Adipose tissue (tissue), 3 donors: ENCODE measurements around the gene TRIM40. TPM values are rescaled to one million over a fixed set of nuclear protein-coding genes. Genes with fewer than 3 reads are reported as not detected.

Source experiments
- H3K27ac ChIP-seq: one replicate; pipeline ENCODE4 v1.5.1; 2013; ENCODE audit warnings: low read depth, low read length
- WGBS, 3 donors: extraction: QIAGEN DNeasy Blood & Tissue Kit; methylation state at CpG; one replicate each; pipeline ENCODE4 v1.1.7; 2013; 5-methylcytosine and 5-hydroxymethylcytosine counted together
- polyA plus RNA-seq, 3 donors: library from polyadenylated mRNA; stranded (reverse); fragments of 200-250 nt; gene quantifications; one replicate each; pipeline ENCODE4 v1.2.3, GENCODE V29; 2013
- donor health status: healthy with polysubstance abuse.
- donor health status: Bipolar disorder and iron deficiency.
- donor health status: healthy.

The TRIM40 gene, protein sequence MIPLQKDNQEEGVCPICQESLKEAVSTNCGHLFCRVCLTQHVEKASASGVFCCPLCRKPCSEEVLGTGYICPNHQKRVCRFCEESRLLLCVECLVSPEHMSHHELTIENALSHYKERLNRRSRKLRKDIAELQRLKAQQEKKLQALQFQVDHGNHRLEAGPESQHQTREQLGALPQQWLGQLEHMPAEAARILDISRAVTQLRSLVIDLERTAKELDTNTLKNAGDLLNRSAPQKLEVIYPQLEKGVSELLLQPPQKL
- not detected for polyA plus RNA-seq

GRCh38 chr6:30135757-30136156 is at the start of gene TRIM40:
Gene TRIM40 (plus strand): TSS chr6:30136140. CDS start chr6:30137037, 897 bp downstream.
- H3K27ac ChIP-seq = no peak within 1 kb of the TSS
- 60 to 73% (median 67%) methylated on average over 4 of the region's 4 CpGs for WGBS, 3 donors

- no peak overlapping the region for H3K27ac ChIP-seq
- WGBS, 3 donors = 61 to 72% (median 70%) methylated on average over 5 of the region's 5 CpGs
These were observed 48.1 kb upstream of the TRIM40 start for GRCh38 chr6:30087876-30088275.

DNA sequence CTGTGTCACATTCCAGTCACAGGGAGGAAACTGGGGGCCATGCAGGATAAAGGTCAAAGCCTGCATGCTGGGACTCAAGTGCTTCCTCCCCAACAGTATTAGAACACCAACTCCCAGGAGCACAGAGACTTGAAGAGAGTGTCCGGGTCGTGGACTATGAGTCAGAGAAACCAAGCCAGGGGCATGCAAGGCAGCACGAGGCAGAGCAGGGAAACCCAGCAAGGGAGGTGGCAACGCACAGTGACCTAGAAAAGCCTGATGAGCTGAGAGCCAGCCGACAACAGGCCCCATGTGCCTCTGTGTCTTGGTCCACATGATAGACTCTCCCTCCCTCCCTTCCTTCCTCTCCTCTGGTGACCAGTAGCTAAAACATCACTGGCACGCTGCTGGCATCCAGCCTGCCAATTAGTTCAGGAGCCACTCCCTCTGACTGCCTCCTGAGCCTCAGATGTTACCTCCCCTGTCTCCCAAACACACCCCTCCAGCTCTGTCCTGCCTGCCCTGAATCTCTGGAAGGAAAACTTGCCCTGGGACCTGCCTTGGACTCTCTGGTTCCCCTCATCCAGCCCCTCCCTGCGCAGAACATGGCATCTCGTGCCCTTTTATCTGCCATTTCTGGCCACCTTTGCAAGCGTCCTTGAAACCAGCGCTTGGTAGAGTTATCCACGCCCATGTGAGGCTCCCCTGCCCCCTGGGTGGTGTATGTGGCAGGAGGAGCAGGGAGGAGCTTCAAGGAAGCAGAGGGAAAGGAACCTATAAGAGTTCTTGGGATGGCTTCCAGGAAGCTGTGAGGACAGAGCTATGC is 44.2 kb upstream of the TRIM40 start:
- H3K27ac ChIP-seq = no peak overlapping the region
- WGBS, 3 donors = 40 to 45% (median 45%) methylated on average over 11 of the region's 11 CpGs

DNA sequence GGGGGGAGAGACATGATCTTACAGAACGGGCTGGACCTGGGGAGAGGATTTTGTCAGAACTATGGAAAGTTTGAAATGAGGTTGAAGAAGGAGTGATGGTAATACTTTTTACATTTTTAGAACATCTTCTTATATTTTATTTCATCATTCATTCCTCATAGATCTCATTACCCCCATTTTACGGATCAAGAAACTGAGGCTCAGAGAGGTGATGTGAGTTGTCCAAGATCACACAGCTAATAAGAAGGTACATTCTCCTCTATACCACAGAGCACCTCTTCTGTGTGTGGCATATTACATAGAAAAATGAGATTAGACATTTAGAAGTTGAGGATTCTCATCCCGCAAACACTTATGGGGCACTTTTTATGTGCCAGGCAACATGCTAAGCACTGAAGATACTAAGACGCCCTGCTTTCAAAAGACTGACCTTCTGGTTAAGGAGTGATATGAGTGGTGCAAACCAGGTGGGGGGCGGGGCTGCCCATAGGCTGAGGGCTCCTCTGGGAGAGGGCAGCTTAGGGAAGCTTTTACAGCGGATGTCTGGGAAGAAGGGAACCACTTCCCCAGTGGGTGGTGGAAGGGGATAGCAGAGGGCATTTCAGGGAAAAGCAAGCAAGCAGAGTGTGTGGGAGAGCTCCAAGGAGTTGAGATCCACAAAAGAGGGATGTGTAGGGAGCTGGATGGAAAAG is 42.9 kb upstream of the TRIM40 start:
- H3K27ac ChIP-seq = no peak overlapping the region
- 63 to 71% (median 70%) methylated on average over 6 of the region's 6 CpGs for whole genome bisulfite sequencing, 3 donors

GRCh38 chr6:30093951-30094661 is 41.8 kb upstream of the TRIM40 start:
- H3K27ac ChIP-seq = no peak overlapping the region
- WGBS, 3 donors = 59 to 67% (median 67%) methylated on average over 5 of the region's 5 CpGs

- no peak overlapping the region for H3K27ac ChIP-seq
- WGBS, 3 donors = 39 to 50% (median 42%) methylated on average over 1 of the region's 1 CpG
These were observed 39.1 kb upstream of the TRIM40 start for GRCh38 chr6:30096829-30097228.

DNA sequence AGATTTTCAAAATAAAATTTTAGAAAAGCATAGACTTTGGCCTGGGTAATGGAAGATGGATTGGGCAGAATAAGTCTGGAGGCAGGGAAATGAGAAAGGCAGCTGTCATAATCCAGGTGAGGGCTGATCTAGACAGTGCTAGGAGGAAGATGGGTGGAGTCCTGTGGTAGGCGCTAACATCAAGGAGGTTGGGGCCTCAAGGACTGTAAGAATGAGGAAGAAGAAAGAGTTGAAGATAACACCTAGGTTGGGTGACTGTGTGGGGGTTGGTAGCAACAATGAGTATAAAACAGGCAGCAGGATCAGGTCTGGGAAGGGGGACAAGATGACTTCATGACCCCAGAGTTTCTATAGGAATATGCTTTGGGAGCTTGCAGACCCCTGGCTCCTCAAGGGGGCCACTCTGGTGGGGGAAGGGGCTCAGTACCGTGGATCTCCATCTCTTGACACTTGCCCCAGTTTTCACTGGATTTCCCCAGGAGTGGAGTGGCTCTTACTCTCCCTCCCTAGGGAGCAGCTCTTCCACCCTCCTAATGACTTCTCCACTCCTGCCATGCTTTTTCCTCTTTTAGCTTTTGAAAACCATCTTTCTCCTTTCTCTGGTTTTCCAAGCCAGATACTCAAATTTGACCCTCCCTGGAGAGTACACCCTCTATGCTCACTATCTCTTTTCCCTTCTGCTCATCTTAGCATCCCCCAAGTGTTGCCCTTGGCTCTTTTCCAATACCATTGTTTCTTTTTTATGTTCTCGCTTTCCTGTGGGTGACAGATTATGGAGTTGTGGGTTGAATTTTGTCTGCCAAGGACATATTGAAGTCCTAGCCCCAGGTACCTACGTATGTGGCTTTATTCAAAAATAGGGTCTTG is 37.8 kb upstream of the TRIM40 start:
- no peak overlapping the region for H3K27ac ChIP-seq
- 62 to 69% (median 65%) methylated on average over 4 of the region's 4 CpGs for WGBS, 3 donors

DNA sequence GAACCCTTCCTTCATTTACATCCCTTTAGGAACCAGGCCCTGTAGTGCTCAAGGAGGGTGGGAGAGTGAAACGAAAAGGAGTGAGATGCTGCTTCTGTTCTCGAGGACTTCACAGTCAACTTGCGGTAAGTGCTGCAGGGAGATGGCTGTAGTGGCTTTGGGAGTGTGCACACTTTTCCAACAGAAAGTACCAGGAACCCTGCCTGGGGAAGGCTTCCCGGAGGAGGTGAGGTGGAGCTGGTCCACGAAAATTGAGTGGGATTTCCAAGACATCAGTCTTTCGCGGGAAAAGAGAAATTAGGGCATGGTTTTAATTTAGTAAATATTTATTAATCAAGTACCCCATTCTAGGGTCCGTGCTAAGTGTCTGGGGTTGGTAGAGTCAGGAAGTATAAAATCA is 35.8 kb upstream of the TRIM40 start:
- WGBS, 3 donors = 29 to 40% (median 30%) methylated on average over 8 of the region's 8 CpGs
- no peak overlapping the region for H3K27ac ChIP-seq

DNA sequence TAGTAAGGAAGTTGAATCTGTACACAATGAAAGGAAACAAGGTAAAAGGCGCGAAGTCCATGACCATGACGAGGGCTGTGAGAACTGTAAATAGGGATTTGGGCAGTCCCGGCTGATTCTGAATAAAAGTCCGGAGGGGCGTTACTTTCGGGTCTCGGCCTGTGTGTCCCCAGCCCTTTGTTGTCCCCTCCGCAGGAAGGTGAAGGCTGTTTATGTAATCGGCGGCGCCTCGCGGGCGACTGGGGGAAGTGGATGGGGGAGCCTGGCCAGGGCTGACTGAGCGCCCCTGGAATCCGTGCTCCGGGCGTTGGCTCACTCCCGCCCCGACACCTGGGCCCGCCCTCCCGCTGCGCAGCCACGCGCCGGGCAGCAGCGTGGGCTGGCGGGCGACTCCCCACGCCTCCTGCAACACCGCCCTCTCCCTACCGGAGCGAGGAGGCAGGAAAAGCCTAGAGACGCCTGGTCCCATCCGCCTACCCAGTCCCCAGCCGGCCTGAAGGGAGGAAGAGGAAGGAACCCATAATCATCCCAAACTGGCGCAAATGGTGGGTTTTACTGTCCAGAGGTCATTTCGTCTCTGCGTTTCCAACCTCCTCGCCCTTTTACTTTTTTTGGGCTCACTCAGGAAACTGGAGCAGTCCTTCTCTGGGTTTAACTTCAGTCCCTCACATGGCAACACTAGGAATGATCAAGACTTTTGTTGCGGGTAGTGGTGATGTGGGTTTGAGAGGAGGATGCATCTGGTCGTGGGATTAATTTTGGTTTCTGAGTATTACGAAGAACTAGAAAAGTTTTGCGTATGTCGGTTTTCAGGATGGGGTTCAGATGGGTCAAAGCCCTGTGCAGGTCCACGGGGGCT is 35.1 kb upstream of the TRIM40 start:
- 1 to 3% (median 1%) methylated on average over 44 to 47 of the region's 47 CpGs for WGBS, 3 donors
- H3K27ac ChIP-seq = no peak overlapping the region

- H3K27ac ChIP-seq = no peak overlapping the region
- WGBS, 3 donors = 2 to 3% (median 3%) methylated on average over 51 of the region's 51 CpGs
These were observed 34.2 kb upstream of the TRIM40 start for GRCh38 chr6:30101444-30102413.

GRCh38 chr6:30102414-30102969 is 33.4 kb upstream of the TRIM40 start:
- 25 to 40% (median 33%) methylated on average over 15 of the region's 15 CpGs for WGBS, 3 donors

DNA sequence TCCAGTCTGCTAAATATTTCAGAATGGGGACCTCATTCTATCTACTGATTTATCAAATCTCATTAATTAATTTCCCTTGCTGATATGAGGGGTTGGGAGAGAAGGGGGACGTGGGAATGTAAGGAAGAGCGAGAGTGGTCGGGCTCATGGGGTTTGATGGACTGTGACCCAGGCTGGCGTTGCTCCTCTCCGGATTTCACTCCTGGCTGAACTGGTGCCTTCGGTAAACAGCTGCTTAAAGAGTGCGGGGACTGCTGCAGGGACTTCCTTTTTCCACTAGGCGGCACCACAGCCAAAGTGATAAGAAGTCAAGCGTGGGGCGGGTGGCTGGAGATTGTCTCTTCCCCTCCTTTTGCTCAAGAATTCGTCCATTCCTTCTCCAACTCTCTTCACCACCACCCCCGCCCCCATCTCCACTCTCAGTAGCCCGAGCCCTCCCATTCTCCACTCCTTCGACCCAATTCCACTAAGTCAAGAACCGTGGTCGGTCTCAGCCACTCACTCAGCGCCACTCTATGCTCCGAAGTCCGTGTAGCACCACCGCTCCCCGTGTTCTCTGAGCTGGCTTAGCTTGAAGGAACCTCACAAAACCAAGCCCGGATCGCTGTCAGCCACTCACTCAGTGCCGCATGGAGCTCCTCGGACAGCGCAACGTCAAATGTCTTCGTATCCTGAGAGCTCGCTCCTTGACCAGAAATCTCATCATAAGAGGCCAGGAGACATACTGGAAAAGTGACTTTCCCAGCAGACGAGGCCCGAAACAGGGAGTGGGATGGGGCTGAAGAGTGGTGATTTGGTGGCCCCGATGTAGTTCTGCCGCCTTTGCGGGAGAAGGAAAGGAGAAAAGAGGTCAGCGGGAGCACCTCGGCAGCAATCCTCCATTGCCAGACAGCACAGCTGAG is 32.7 kb upstream of the TRIM40 start:
- WGBS, 3 donors = 3 to 4% (median 4%) methylated on average over 34 to 36 of the region's 36 CpGs
- H3K27ac ChIP-seq = no peak overlapping the region

More at GRCh38 chr6:30102414-30102969, 33.4 kb upstream of the TRIM40 start:
- no peak overlapping the region for H3K27ac ChIP-seq

DNA sequence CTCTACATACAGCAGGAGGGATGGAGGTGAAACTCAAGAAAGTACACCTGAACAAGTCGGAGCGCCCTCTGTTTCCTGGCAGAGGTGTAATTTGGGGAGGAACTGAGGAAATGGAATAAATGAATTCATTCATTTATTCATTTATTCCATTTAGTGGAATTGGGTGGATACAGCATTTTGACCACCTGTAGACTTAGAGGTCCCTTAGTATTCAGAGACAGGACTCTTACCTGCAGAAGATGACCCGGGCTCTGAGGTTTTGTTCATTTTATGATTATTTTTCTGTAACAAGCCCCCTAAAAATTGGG is 32.1 kb upstream of the TRIM40 start:
- H3K27ac ChIP-seq = no peak overlapping the region
- WGBS, 3 donors = 38 to 57% (median 45%) methylated on average over 3 of the region's 3 CpGs

DNA sequence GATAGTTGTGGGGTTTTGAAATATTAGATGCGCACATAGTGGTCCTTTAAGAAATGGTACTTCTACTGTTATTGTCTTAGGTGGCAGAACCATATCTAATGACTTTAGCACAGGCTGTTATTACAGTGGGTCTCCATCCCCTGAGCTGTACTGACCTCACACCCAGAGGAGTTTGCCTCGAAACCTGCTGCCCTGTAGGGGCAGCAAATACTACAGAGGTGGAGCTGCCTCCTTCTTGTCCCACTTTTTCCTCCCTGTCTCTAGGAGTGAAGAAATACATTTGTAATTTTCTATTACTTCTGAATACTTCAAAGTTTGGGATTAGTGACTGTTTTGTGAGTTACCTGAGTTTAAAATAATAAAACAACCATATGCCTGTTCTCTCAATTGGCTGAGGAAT is 31.3 kb upstream of the TRIM40 start:
- no peak overlapping the region for H3K27ac ChIP-seq
- 81 to 86% (median 82%) methylated on average over 2 of the region's 2 CpGs for WGBS, 3 donors
